HepG2 (cell line): ENCODE measurements around the gene HINT1. TPM values are rescaled to one million over a fixed set of nuclear protein-coding genes. Genes with fewer than 3 reads are reported as not detected.

ENCODE experiments used
- ATAC-seq: fragments of 200-7000 bp; cut with Tn5 transposase; 3 replicates; pipeline ENCODE4 v1.9.1; 2020; ENCODE audit warnings: mild to moderate bottlenecking, moderate library complexity
- BruUV-seq: library from RNA; stranded (reverse); fragments of 400-500 nt; replicated peaks from 2 replicates; lab custom pipeline; 2021; lab: Mats Ljungman, UMichigan
- CTCF ChIA-PET: fragments of 300-600 bp; formaldehyde crosslinking; extraction: SDS; loops from one replicate; lab custom pipeline; 2021; ENCODE audit warnings: low total read pairs, inconsistent platforms, low intra/inter-chr PET ratio; lab: Yijun Ruan, JAX
- POLR2A ChIA-PET: fragments of 350-600 bp; sonication (Branson Sonifier 250); formaldehyde crosslinking; loops from one replicate; lab custom pipeline; 2020; ENCODE audit warnings: antibody characterized with exemption, inconsistent platforms; lab: Yijun Ruan, JAX
- DNase-seq: peaks from one replicate; pipeline ENCODE4 v3.0.0-alpha.2; 2015; ENCODE audit warnings: low spot score
- FAIRE-seq: peaks from 3 replicates; lab custom pipeline; 2011; peaks lifted over from hg19 to GRCh38; lab: Jason Lieb, UNC
- H2AFZ ChIP-seq: one replicate; pipeline ENCODE4 v1.6.1; 2011; ENCODE audit warnings: low read length, inconsistent platforms
- H3K27ac ChIP-seq: fragments of 300-600 bp; 3 replicates; pipeline ENCODE4 v1.8.0; 2011; ENCODE audit warnings: mixed run types, mild to moderate bottlenecking, mixed read lengths, low read length, inconsistent platforms; ENCODE audit not compliant: insufficient read depth; ENCODE audit errors: extremely low read length
- H3K27me3 ChIP-seq, 2 experiments: fragments of 200-600 bp in 1 of 2; 2 replicates in 1 of 2; 3 replicates in 1 of 2; pipeline versions ENCODE4 v1.6.0 to v1.8.0; 2011; ENCODE audit warnings: low read length in 2 of 2, mild to moderate bottlenecking in 2 of 2, moderate library complexity in 2 of 2, inconsistent platforms in 1 of 2; ENCODE audit not compliant: insufficient read depth in 2 of 2, control insufficient read depth in 1 of 2
- H3K36me3 ChIP-seq, 2 experiments: fragments of 200-600 bp in 1 of 2; replicated peaks in 1 of 2; 2 replicates in 1 of 2; 3 replicates in 1 of 2; pipeline versions ENCODE4 v1.5.1 to v1.8.0; 2011; ENCODE audit warnings: low read length in 2 of 2, inconsistent platforms in 1 of 2; ENCODE audit not compliant: insufficient read depth in 2 of 2, control insufficient read depth in 1 of 2
- H3K4me1 ChIP-seq: 2 replicates; pipeline ENCODE4 v1.5.1; 2012; ENCODE audit warnings: low read length, inconsistent platforms; ENCODE audit not compliant: insufficient read depth
- H3K4me2 ChIP-seq: 2 replicates; pipeline ENCODE4 v1.6.0; 2011; ENCODE audit warnings: low read depth, low read length, inconsistent platforms
- H3K4me3 ChIP-seq, 3 experiments: fragments of 200-600 bp in 1 of 3; sonication (generic), shearing (Covaris generic) in 1 of 3; replicated peaks in 1 of 3; 2 replicates each; pipeline ENCODE4 v1.5.1; 2011 to 2016; ENCODE audit warnings: low read length in 3 of 3, inconsistent platforms in 2 of 3, low read depth in 2 of 3, mild to moderate bottlenecking in 2 of 3, control low read depth in 1 of 3, mixed read lengths in 1 of 3; ENCODE audit not compliant: insufficient read depth in 1 of 3
- H3K79me2 ChIP-seq: one replicate; pipeline ENCODE4 v1.6.1; 2011; ENCODE audit warnings: low read length, inconsistent platforms; ENCODE audit not compliant: insufficient read depth
- H3K9ac ChIP-seq: 2 replicates; pipeline ENCODE4 v1.6.0; 2011; ENCODE audit warnings: mild to moderate bottlenecking, low read depth, low read length, inconsistent platforms; ENCODE audit not compliant: insufficient read depth
- H3K9me3 ChIP-seq: 2 replicates; pipeline ENCODE4 v1.5.1; 2012; ENCODE audit warnings: mild to moderate bottlenecking, low read length
- H4K20me1 ChIP-seq: 2 replicates; pipeline ENCODE4 v1.6.0; 2011; ENCODE audit warnings: inconsistent platforms, mild to moderate bottlenecking, low read length, moderate library complexity; ENCODE audit not compliant: insufficient read depth
- BHLHE40 ChIP-seq: IDR thresholded peaks from 2 replicates; pipeline ENCODE4 v1.6.1; 2011; ENCODE audit warnings: low read length, improper control_type of control experiment
- CAMTA2 ChIP-seq: sonication (generic); formaldehyde crosslinking; IDR thresholded peaks from 2 replicates; pipeline ENCODE4 v1.4.0; 2020; ENCODE audit warnings: mild to moderate bottlenecking, missing genetic modification reagents, borderline replicate concordance
- FOXP1 ChIP-seq, 2 experiments: fragments of 450-650 bp in 1 of 2; IDR thresholded peaks; 2 replicates each; pipeline ENCODE4 v1.6.1; 2017 to 2018; ENCODE audit warnings: antibody characterized with exemption in 1 of 2
- HMG20B ChIP-seq: conservative IDR thresholded peaks from 2 replicates; pipeline ENCODE4 v1.6.1; 2016; ENCODE audit warnings: missing genetic modification reagents, missing compliant biosample characterization
- HOXA7 ChIP-seq: sonication (generic); formaldehyde crosslinking; IDR thresholded peaks from 2 replicates; pipeline ENCODE4 v1.8.1; 2022; ENCODE audit warnings: mild to moderate bottlenecking, missing genetic modification reagents, moderate library complexity
- NR1H2 ChIP-seq: sonication (generic); formaldehyde crosslinking; IDR thresholded peaks from 2 replicates; pipeline ENCODE4 v1.8.1; 2022; ENCODE audit warnings: low read depth, missing genetic modification reagents, borderline replicate concordance
- SOX6 ChIP-seq, 2 experiments: fragments of 450-650 bp in 1 of 2; sonication (generic) in 1 of 2; formaldehyde crosslinking in 1 of 2; IDR thresholded peaks; 2 replicates each; pipeline versions ENCODE4 v1.4.0 to v1.6.1; 2017 to 2020; ENCODE audit warnings: antibody characterized with exemption in 1 of 2, mild to moderate bottlenecking in 1 of 2, missing genetic modification reagents in 1 of 2
- TEAD2 ChIP-seq: sonication (generic); formaldehyde crosslinking; IDR thresholded peaks from 2 replicates; pipeline ENCODE4 v1.9.0; 2021; ENCODE audit warnings: missing genetic modification reagents
- XBP1 ChIP-seq: sonication (generic); formaldehyde crosslinking; IDR thresholded peaks from 2 replicates; pipeline ENCODE4 v1.5.0; 2020; ENCODE audit warnings: missing genetic modification reagents
- ZBTB20 ChIP-seq: sonication (generic); formaldehyde crosslinking; IDR thresholded peaks from 2 replicates; pipeline ENCODE4 v1.8.1; 2023; ENCODE audit warnings: missing genetic modification reagents, low read depth, mild to moderate bottlenecking, borderline replicate concordance
- ZC3H13 ChIP-seq: sonication (generic); formaldehyde crosslinking; IDR thresholded peaks from 2 replicates; pipeline ENCODE4 v1.8.1; 2023; ENCODE audit warnings: mild to moderate bottlenecking, missing genetic modification reagents, moderate library complexity
- ZFP41 ChIP-seq: sonication (generic); formaldehyde crosslinking; IDR thresholded peaks from 2 replicates; pipeline ENCODE4 v1.4.0; 2020; ENCODE audit warnings: mild to moderate bottlenecking, missing genetic modification reagents, borderline replicate concordance
- ZHX1 ChIP-seq: sonication (generic); formaldehyde crosslinking; IDR thresholded peaks from 2 replicates; pipeline ENCODE4 v1.8.1; 2022; ENCODE audit warnings: low read depth, mild to moderate bottlenecking, missing genetic modification reagents
- ZNF350 ChIP-seq: sonication (generic); formaldehyde crosslinking; IDR thresholded peaks from 2 replicates; pipeline ENCODE4 v1.4.0; 2020; ENCODE audit warnings: mild to moderate bottlenecking, low read depth, missing genetic modification reagents, borderline replicate concordance
- ZNF530 ChIP-seq: sonication (generic); formaldehyde crosslinking; IDR thresholded peaks from 2 replicates; pipeline ENCODE4 v1.5.0; 2020; ENCODE audit warnings: low read depth, mild to moderate bottlenecking, missing genetic modification reagents
- WGBS: methylation state at CpG from one replicate; pipeline ENCODE4 v1.1.6; 2017; ENCODE audit warnings: low lambda C conversion rate; 5-methylcytosine and 5-hydroxymethylcytosine counted together
- in situ Hi-C: cut with HindIII; loops from 2 replicates; pipeline ENCODE4 v1.10.0; 2017; ENCODE audit warnings: low pct_unique_long_range_greater_than_20kb; ENCODE audit not compliant: extremely low pct_ligation_motif_present
- intact Hi-C: fragments of 100-400 bp; cut with micrococcal nuclease; formaldehyde crosslinking; loops from one replicate; pipeline ENCODE4 v1.10.0; 2022; ENCODE audit not compliant: unreplicated experiment
- polyA plus RNA-seq, 8 experiments: library from polyadenylated mRNA; depleted of rRNA in 3 of 8; stranded (reverse) in 7 of 8; unstranded in 1 of 8; fragments of >200 nt; fragmentation: Illumina TruSeq in 4 of 8; extraction: Trizol in 4 of 8; gene quantifications; 2 replicates each; pipeline versions ENCODE4 v1.2.1 to v1.2.3, GENCODE V29; 2011 to 2016; ENCODE audit warnings: low read depth in 4 of 8, missing spikeins in 1 of 8, mixed read lengths in 1 of 8; ENCODE audit not compliant: insufficient read depth in 1 of 8
- total RNA-seq, 5 experiments: library from RNA; depleted of rRNA; stranded (reverse); fragments of >200 nt; fragmentation: Illumina TruSeq; extraction: Trizol; gene quantifications; 2 replicates each; pipeline ENCODE4 v1.2.3, GENCODE V29; 2016; ENCODE audit warnings: low read depth in 1 of 5
- TF ChIP-seq, protein P1 (sequence below), 2 experiments: fragments of 450-650 bp in 1 of 2; sonication (generic) in 1 of 2; formaldehyde crosslinking; IDR thresholded peaks; 2 replicates each; pipeline versions ENCODE4 v1.5.0 to v1.8.0; 2020 to 2022; ENCODE audit warnings: mild to moderate bottlenecking in 1 of 2, missing genetic modification reagents in 1 of 2
- TF ChIP-seq, protein P2 (sequence below): sonication (generic); formaldehyde crosslinking; IDR thresholded peaks from 2 replicates; pipeline ENCODE4 v1.5.1; 2020; ENCODE audit warnings: missing genetic modification reagents, mild to moderate bottlenecking, borderline replicate concordance

Gene HINT1
- total and polyA plus RNA-seq, 2 of the 13 experiments (the other 11 are each of a cell fraction or from before 2014, with no cell fraction given) = 428 to 997 TPM

DNA sequence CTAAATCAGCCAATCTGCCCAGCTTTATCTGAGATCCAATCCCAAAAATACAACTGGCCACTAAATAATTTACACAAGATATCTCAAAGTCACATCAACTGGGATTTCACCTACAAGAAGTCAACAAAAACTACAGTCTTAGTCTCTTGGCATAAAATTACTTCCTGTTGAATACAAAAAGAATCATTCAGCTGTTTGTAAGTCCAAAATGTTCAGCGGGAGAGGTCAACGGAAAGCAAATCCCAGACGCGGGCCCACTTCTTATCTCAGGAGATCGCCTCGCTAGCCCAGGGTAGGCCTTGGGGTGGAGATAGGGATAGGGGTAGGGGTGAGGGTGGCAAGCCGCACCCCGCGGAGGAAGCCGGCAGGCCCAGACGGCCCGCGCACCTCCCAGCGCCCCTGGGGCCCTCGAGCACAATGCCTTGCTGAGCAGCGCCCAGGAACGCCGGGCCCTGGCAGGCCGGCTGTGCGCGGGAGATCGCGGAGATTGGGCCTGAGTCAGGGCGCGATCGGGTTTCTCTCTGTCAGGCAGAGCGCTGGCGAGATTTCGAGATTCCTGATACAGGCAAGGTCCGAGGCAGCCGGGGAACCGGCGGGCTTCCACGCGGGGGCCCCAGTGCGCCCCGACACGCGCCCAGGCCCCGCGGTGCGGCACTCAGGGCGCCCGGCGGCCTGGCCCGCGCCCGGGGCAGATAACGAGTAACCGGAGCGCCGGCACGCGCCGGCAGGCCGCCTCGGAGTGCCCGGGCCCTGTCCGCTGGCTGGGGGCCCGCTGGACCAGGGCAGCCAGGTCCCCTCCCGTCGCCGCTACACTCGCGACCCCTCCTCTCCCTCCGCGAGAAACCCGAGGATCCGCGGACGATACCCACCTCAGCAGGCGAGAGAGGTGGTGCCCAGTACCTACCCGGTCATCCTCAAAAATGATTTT lies 601 bp downstream of the HINT1 start:
- CTCF ChIA-PET = interaction anchor here (1.7 to 2.5 kb wide), 2 partner anchors 218 to 252 kb away, joined by 6 to 9 read pairs; no protein-coding TSS in a partner anchor
- TF ChIP-seq NR1H2 (CRISPR knock-in tag) = no peak
- no peak for TF ChIP-seq HOXA7 (CRISPR knock-in tag)
- no peak for TF ChIP-seq ZBTB20 (CRISPR knock-in tag)
- TF ChIP-seq, protein P1, sequence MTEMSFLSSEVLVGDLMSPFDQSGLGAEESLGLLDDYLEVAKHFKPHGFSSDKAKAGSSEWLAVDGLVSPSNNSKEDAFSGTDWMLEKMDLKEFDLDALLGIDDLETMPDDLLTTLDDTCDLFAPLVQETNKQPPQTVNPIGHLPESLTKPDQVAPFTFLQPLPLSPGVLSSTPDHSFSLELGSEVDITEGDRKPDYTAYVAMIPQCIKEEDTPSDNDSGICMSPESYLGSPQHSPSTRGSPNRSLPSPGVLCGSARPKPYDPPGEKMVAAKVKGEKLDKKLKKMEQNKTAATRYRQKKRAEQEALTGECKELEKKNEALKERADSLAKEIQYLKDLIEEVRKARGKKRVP (CRISPR knock-in tag; IDR thresholded peaks at IDR 0.05) = no peak; a peak in 1 of 4 replicates
- TF ChIP-seq ZNF530 (CRISPR knock-in tag) = no peak
- no peak for TF ChIP-seq CAMTA2 (CRISPR knock-in tag)
- TF ChIP-seq ZC3H13 (CRISPR knock-in tag) = no peak
- no peak for TF ChIP-seq FOXP1 (IDR thresholded peaks at IDR 0.05)
- TF ChIP-seq FOXP1 (CRISPR knock-in tag; IDR thresholded peaks at IDR 0.05) = no peak
- TF ChIP-seq, protein P2, sequence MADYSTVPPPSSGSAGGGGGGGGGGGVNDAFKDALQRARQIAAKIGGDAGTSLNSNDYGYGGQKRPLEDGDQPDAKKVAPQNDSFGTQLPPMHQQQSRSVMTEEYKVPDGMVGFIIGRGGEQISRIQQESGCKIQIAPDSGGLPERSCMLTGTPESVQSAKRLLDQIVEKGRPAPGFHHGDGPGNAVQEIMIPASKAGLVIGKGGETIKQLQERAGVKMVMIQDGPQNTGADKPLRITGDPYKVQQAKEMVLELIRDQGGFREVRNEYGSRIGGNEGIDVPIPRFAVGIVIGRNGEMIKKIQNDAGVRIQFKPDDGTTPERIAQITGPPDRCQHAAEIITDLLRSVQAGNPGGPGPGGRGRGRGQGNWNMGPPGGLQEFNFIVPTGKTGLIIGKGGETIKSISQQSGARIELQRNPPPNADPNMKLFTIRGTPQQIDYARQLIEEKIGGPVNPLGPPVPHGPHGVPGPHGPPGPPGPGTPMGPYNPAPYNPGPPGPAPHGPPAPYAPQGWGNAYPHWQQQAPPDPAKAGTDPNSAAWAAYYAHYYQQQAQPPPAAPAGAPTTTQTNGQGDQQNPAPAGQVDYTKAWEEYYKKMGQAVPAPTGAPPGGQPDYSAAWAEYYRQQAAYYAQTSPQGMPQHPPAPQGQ (CRISPR knock-in tag) = no peak
- no peak for TF ChIP-seq XBP1 (CRISPR knock-in tag)
- TF ChIP-seq ZFP41 (CRISPR knock-in tag) = no peak
- TF ChIP-seq TEAD2 (CRISPR knock-in tag) = no peak
- TF ChIP-seq BHLHE40 = no peak
- TF ChIP-seq ZHX1 (CRISPR knock-in tag) = no peak
- TF ChIP-seq SOX6 (IDR thresholded peaks at IDR 0.05) = no peak
- TF ChIP-seq SOX6 (CRISPR knock-in tag; IDR thresholded peaks at IDR 0.05) = no peak
- no peak; the same call in 1 of the 2 replicates for TF ChIP-seq ZNF350 (CRISPR knock-in tag)
- no peak for TF ChIP-seq HMG20B

More for the DNA sequence above, 601 bp downstream of the HINT1 start:
- Histone ChIP-seq H3K4me2 (peak overlapping the region; percentile 82), H3K9ac (peak overlapping the region; percentile 97), H3K27me3 (no peaks in the 10 kb centered on the region; a peak in 1 of 5 replicates), H3K27ac (peak overlapping the region; percentile 98), H4K20me1 (peaks cover 10% of the 10 kb centered on the region), H3K4me1 (peaks cover 49% of the 10 kb centered on the region), H3K9me3 (no peaks in the 10 kb centered on the region), H3K79me2 (peaks cover 42% of the 10 kb centered on the region), H3K4me3 (peak overlapping the region; percentile 78 to 93 (median 91)), H2AFZ (no peak overlapping the region), H3K36me3 (peaks cover 5 to 30% of the 10 kb centered on the region in 2 experiments)
- peak; percentile 46 for DNase-seq
- in situ Hi-C loops (no loop called here), intact Hi-C loops (loop anchor here (1.0 to 2.0 kb wide), 2 partner anchors 100 to 253 kb away; partner anchors contain the start of gene CDC42SE2)
- BruUV-seq = no TSS peak
- WGBS = 1% methylated on average over 8 of the region's 73 CpGs
- ATAC-seq = peak; percentile 87
- POLR2A ChIA-PET = interaction anchor here (1.0 kb wide), 3 partner anchors 100 to 838 kb away, joined by 3 to 9 read pairs (median 3); partner anchors contain the start of gene CDC42SE2
- no peak for FAIRE-seq
